GM18526 (cell line): ENCODE measurements around the gene MLPH.

ENCODE experiments used
- POLR2A ChIP-seq: IDR thresholded peaks from 3 replicates; pipeline ENCODE4 v1.6.1; 2011; ENCODE audit not compliant: insufficient read length; ENCODE audit errors: extremely low read depth

The MLPH gene

GRCh38 chr2:237575869-237576862 is 89.1 kb downstream of the MLPH start:
- no peak for TF ChIP-seq POLR2A

- TF ChIP-seq POLR2A, result no peak
These were observed 89.9 kb downstream of the MLPH start for GRCh38 chr2:237576974-237577373.

GRCh38 chr2:237577458-237577857 is 90.4 kb downstream of the MLPH start:
- no peak for TF ChIP-seq POLR2A

GRCh38 chr2:237577956-237578870 is 91.2 kb downstream of the MLPH start:
- TF ChIP-seq POLR2A, result no peak

- no peak for TF ChIP-seq POLR2A
These were observed 94.3 kb downstream of the MLPH start for GRCh38 chr2:237581326-237581725.

- TF ChIP-seq POLR2A, result no peak
These were observed 95.0 kb downstream of the MLPH start for GRCh38 chr2:237581751-237582746.

GRCh38 chr2:237583385-237584295 is 96.6 kb downstream of the MLPH start:
- TF ChIP-seq POLR2A, result no peak

GRCh38 chr2:237585590-237586221 is 98.7 kb downstream of the MLPH start:
- no peak for TF ChIP-seq POLR2A

GRCh38 chr2:237588044-237588696 is 101.1 kb downstream of the MLPH start:
- TF ChIP-seq POLR2A, result no peak

GRCh38 chr2:237590272-237591140 is 103.5 kb downstream of the MLPH start, which contains the start of gene RAB17:
RAB17 (minus strand) TSS chr2:237590734; CDS start chr2:237586154, 4,580 bp downstream.
- TF ChIP-seq POLR2A, result no peak

- TF ChIP-seq POLR2A, result no peak
These were observed 104.3 kb downstream of the MLPH start for GRCh38 chr2:237591141-237591881.
